GM18868 (cell line): ENCODE measurements around the gene DPP10.

Source experiments
- ATAC-seq: cut with Tn5 transposase; IDR thresholded peaks from one replicate; pipeline ENCODE4 v1.9.1; 2021; ENCODE audit warnings: mild to moderate bottlenecking, moderate library complexity; ENCODE audit not compliant: unreplicated experiment

Gene DPP10

GRCh38 chr2:115833196-115833595 lies 1390.8 kb downstream of the DPP10 start:
- ATAC-seq, result no peak

GRCh38 chr2:115838539-115838938 lies 1396.1 kb downstream of the DPP10 start:
- no peak for ATAC-seq

GRCh38 chr2:115842306-115842705 lies 1399.9 kb downstream of the DPP10 start:
- no peak for ATAC-seq

- no peak for ATAC-seq
Observed at GRCh38 chr2:115848192-115848591, 1405.8 kb downstream of the DPP10 start.

- no peak for ATAC-seq
Observed at GRCh38 chr2:115867024-115867423, 1424.6 kb downstream of the DPP10 start.

- no peak for ATAC-seq
Observed at GRCh38 chr2:115874427-115874826, 1432.0 kb downstream of the DPP10 start.

GRCh38 chr2:115880558-115880957 lies 1438.1 kb downstream of the DPP10 start:
- ATAC-seq, result no peak

GRCh38 chr2:115887209-115887776 lies 1444.9 kb downstream of the DPP10 start:
- ATAC-seq, result no peak
